ENCODE data around the gene HIPK4.

DNA sequence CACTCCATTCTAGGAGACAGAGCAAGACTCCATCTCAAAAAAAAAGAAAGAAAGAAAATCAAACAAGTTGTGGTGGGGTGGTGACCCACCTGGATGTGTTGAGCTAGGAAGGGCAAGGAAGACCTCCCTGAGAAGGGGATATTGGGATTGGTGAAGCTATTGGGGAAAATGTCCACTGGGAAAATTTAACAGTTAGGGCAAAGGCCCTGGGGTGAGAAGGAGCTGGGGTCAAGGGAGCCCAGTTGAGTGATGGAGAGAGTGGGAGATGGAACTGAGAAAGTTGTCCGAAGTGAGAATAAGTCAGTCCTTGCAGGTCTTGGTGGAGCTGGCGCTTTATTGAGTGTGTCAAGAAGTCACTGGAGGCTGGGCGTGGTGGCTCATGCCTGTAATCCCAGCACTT lies 48.3 kb upstream of the HIPK4 start:
- TF ChIP-seq EZH2 (IDR thresholded peaks at IDR 0.05; ENCODE audit: borderline replicate concordance, low read depth, low read length, poor library complexity, severe bottlenecking) = no peak
- TF ChIP-seq, protein P1, sequence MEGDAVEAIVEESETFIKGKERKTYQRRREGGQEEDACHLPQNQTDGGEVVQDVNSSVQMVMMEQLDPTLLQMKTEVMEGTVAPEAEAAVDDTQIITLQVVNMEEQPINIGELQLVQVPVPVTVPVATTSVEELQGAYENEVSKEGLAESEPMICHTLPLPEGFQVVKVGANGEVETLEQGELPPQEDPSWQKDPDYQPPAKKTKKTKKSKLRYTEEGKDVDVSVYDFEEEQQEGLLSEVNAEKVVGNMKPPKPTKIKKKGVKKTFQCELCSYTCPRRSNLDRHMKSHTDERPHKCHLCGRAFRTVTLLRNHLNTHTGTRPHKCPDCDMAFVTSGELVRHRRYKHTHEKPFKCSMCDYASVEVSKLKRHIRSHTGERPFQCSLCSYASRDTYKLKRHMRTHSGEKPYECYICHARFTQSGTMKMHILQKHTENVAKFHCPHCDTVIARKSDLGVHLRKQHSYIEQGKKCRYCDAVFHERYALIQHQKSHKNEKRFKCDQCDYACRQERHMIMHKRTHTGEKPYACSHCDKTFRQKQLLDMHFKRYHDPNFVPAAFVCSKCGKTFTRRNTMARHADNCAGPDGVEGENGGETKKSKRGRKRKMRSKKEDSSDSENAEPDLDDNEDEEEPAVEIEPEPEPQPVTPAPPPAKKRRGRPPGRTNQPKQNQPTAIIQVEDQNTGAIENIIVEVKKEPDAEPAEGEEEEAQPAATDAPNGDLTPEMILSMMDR (conservative IDR thresholded peaks at IDR 0.05; ENCODE audit: low read depth, low read length) = no peak
